Esophagus squamous epithelium (tissue), 4 donors: Measurements from ENCODE around the gene TMOD2.

Experiments
- POLR2A ChIP-seq, 4 donors: fragments of 450-650 bp; IDR thresholded peaks; one replicate each; pipeline ENCODE4 v1.6.1; 2017; ENCODE audit warnings: antibody characterized with exemption in 4 of 4, mild to moderate bottlenecking in 4 of 4, moderate library complexity in 3 of 4
- TF ChIP-seq, protein P1 (sequence below), 6 experiments: fragments of 450-650 bp in 4 of 6; fragments of 200-600 bp in 2 of 6; sonication (generic) in 2 of 6; IDR thresholded peaks; one replicate each; pipeline ENCODE4 v1.5.1; 2016 to 2019; ENCODE audit warnings: antibody characterized with exemption in 6 of 6, mild to moderate bottlenecking in 4 of 6, moderate library complexity in 4 of 6

DNA sequence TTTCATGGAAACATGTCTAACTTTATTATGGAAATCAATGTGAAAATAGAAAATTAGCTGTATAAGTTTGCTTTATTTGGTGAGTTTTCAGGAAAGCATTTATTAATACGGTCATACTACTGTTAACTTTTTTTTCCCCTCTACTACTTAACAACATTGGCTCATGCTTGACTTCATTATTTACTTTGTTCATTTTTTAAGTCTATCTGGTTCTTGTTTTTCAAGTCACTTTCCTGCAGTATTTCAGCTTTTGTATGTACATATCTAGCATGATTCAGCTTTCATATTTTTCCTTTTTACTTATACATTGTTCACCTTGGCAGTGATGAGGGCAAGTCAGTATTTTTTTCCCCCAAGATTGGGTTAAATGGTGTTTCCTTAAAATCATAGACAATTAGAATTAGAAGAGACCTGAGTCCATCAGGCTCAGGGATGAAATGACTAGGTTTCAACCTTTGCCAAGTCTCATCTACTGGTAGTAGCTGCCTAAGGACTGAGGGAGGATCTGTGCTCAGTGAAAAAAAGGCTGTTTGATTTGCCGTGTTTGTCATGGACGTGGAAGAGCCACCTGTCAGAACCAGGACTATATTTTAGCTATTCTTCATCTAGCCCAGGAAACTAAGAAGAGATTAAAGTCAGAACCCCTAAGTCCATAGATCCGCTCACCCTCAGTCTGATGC lies 93.5 kb downstream of the TMOD2 start:
- TF ChIP-seq, protein P1, sequence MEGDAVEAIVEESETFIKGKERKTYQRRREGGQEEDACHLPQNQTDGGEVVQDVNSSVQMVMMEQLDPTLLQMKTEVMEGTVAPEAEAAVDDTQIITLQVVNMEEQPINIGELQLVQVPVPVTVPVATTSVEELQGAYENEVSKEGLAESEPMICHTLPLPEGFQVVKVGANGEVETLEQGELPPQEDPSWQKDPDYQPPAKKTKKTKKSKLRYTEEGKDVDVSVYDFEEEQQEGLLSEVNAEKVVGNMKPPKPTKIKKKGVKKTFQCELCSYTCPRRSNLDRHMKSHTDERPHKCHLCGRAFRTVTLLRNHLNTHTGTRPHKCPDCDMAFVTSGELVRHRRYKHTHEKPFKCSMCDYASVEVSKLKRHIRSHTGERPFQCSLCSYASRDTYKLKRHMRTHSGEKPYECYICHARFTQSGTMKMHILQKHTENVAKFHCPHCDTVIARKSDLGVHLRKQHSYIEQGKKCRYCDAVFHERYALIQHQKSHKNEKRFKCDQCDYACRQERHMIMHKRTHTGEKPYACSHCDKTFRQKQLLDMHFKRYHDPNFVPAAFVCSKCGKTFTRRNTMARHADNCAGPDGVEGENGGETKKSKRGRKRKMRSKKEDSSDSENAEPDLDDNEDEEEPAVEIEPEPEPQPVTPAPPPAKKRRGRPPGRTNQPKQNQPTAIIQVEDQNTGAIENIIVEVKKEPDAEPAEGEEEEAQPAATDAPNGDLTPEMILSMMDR (IDR thresholded peaks at IDR 0.05): no peak
- TF ChIP-seq POLR2A (IDR thresholded peaks at IDR 0.05): no peak
